Activated naive CD4-positive, alpha-beta T cell treated with anti-CD3 and anti-CD28 coated beads for 36 hours (primary cell): ENCODE results near the gene PHYH. TPM values are rescaled to one million over a fixed set of nuclear protein-coding genes. Genes with fewer than 3 reads are reported as not detected.
"Not testable (repeated sequence)": the region's sequence is repeated elsewhere in the genome, so short reads cannot be mapped to it uniquely, and the experiment has no call there.

Experiments
- CTCF ChIA-PET: fragments of 350-600 bp; sonication (Branson Sonifier 250); formaldehyde crosslinking; loops from one replicate; lab custom pipeline; 2021; ENCODE audit warnings: antibody characterized with exemption; lab: Charles Lee
- DNase-seq: peaks from one replicate; pipeline ENCODE4 v3.0.0-alpha.2; 2020
- H3K27ac Mint-ChIP-seq: one replicate; pipeline ENCODE4 v1.8.0; 2021; ENCODE audit warnings: mild to moderate bottlenecking, mixed read lengths
- H3K27me3 Mint-ChIP-seq: one replicate; pipeline ENCODE4 v1.8.0; 2021; ENCODE audit warnings: low read depth, mixed read lengths
- H3K36me3 Mint-ChIP-seq: one replicate; pipeline ENCODE4 v1.8.0; 2021; ENCODE audit warnings: low read depth, mixed read lengths
- H3K4me1 Mint-ChIP-seq: one replicate; pipeline ENCODE4 v1.8.0; 2021; ENCODE audit warnings: low read depth, mixed read lengths
- H3K4me3 Mint-ChIP-seq: one replicate; pipeline ENCODE4 v1.8.0; 2021; ENCODE audit warnings: mild to moderate bottlenecking, moderate library complexity, mixed read lengths
- H3K9me3 Mint-ChIP-seq: one replicate; pipeline ENCODE4 v1.8.0; 2021; ENCODE audit warnings: mixed read lengths
- intact Hi-C: fragments of 100-400 bp; cut with micrococcal nuclease; formaldehyde crosslinking; loops from one replicate; pipeline ENCODE4 v1.15.1; 2023
- total RNA-seq, 2 experiments: library from RNA; stranded (reverse); gene quantifications; one replicate each; pipeline ENCODE4 v1.2.3, GENCODE V29; 2021

PHYH gene
- total RNA-seq, 2 experiments from 2014 or later = 13.3 to 14.2 TPM

GRCh38 chr10:13291061-13291460 lies 8.8 kb downstream of the PHYH start:
- peaks cover 12% of the 10 kb centered on the region for H3K36me3 Mint-ChIP-seq
- no peaks in the 10 kb centered on the region for H3K9me3 Mint-ChIP-seq
- CTCF ChIA-PET = interaction anchor here (1.0 kb wide), 1 partner anchor 9 kb away, joined by 3 read pairs; the partner anchor contains the start of gene PHYH
- H3K27ac Mint-ChIP-seq = no peak overlapping the region
- no peaks in the 10 kb centered on the region for H3K27me3 Mint-ChIP-seq
- no peak for DNase-seq
- intact Hi-C loops = no loop called here
- no peaks in the 10 kb centered on the region for H3K4me1 Mint-ChIP-seq
- H3K4me3 Mint-ChIP-seq = no peak overlapping the region

DNA sequence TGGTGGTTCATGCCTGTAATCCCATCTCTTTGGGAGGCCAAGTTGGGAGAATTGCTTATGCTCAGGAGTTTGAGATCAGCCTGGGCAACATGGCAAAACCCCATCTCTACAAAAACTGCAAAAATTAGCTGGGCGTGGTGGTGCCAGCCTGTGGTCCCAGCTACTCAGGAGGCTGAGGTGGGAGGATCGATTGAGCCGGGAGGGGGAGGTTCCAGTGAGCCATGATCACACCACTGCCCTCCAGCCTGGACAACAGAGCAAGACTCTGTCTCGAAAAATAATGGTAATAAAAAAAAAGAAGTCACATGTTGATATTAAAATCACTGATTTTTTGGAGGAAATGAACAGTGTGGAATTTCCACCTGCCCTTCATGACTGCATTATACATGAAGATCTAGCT lies 15.8 kb downstream of the PHYH start:
- H3K36me3 Mint-ChIP-seq = peaks cover 14% of the 10 kb centered on the region
- H3K27ac Mint-ChIP-seq = no peak overlapping the region
- H3K9me3 Mint-ChIP-seq = no peaks in the 10 kb centered on the region
- H3K27me3 Mint-ChIP-seq = no peaks in the 10 kb centered on the region
- no peak for DNase-seq
- CTCF ChIA-PET = interaction anchor here (0.7 kb wide), 1 partner anchor 116 kb away, joined by 3 read pairs; no protein-coding TSS in a partner anchor
- intact Hi-C loops = no loop called here
- no peaks in the 10 kb centered on the region for H3K4me1 Mint-ChIP-seq
- H3K4me3 Mint-ChIP-seq = no peak overlapping the region

GRCh38 chr10:13282348-13282747 lies 17.5 kb downstream of the PHYH start:
- H3K4me3 Mint-ChIP-seq, H3K27ac Mint-ChIP-seq, H3K4me1 Mint-ChIP-seq, H3K36me3 Mint-ChIP-seq, H3K9me3 Mint-ChIP-seq, CTCF ChIA-PET, H3K27me3 Mint-ChIP-seq, DNase-seq, intact Hi-C loops: not testable (repeated sequence)

- CTCF ChIA-PET = interaction anchor here (0.6 to 0.7 kb wide), 2 partner anchors 425 to 677 kb away, joined by 5 to 6 read pairs; no protein-coding TSS in a partner anchor
- intact Hi-C loops = no loop called here
- no peaks in the 10 kb centered on the region for H3K4me1 Mint-ChIP-seq
- H3K4me3 Mint-ChIP-seq = no peak overlapping the region
- no peak for DNase-seq
- no peak overlapping the region for H3K27ac Mint-ChIP-seq
- no peaks in the 10 kb centered on the region for H3K27me3 Mint-ChIP-seq
- no peaks in the 10 kb centered on the region for H3K9me3 Mint-ChIP-seq
- H3K36me3 Mint-ChIP-seq = peaks cover 2% of the 10 kb centered on the region
Measured at GRCh38 chr10:13276749-13277365, 23.0 kb downstream of the PHYH start.

DNA sequence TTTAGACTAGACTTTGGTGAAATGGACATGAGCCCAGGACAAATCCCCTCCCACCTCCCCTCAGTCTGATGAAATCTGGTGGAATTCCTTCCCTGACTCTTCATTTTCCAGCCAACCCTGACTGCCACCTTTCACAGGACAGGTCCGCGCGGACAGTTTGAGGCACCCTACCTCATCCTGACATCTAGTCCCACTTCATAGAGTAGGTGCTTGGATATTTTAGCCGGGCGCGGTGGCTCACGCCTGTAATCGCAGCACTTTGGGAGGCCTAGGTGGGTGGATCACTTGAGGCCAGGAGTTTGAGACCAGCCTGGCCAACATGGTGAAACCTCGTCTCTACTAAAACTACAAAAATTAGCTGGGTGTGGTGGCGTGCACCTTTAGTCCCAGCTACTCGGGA lies 23.7 kb downstream of the PHYH start:
- H3K4me3 Mint-ChIP-seq, H3K36me3 Mint-ChIP-seq, intact Hi-C loops, H3K4me1 Mint-ChIP-seq, H3K9me3 Mint-ChIP-seq, DNase-seq, H3K27me3 Mint-ChIP-seq, H3K27ac Mint-ChIP-seq: not testable (repeated sequence)
- CTCF ChIA-PET = interaction anchor here (0.7 kb wide), 1 partner anchor 676 kb away, joined by 6 read pairs; no protein-coding TSS in a partner anchor

DNA sequence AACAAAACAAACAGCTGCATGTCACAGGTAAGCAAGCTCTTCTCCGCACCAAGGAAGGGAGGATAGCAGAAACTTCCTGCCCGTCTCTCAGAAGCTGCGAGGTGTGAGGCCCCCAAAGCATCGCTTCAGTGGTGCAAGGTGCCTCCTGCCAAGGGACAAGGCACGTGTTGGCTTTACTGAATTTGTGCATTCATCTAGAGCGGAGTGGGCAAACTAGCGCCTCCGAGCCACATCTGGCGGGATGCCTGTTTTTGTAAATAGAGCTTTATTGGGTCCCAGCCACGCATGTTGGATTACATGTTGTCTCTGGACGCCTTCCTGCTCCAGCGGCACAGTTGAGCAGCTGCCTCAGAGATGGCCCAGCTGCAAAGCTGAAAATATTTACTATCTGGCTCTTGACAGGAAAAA lies 27.7 kb downstream of the PHYH start:
- no peak for DNase-seq
- intact Hi-C loops = no loop called here
- CTCF ChIA-PET = interaction anchor here (0.9 to 1.7 kb wide), 2 partner anchors 31 to 265 kb away, joined by 4 to 5 read pairs; no protein-coding TSS in a partner anchor
- Mint-ChIP-seq H3K4me1 (peaks cover 4% of the 10 kb centered on the region), H3K36me3 (no peaks in the 10 kb centered on the region), H3K27me3 (no peaks in the 10 kb centered on the region), H3K4me3 (no peak overlapping the region), H3K9me3 (no peaks in the 10 kb centered on the region), H3K27ac (no peak overlapping the region)

DNA sequence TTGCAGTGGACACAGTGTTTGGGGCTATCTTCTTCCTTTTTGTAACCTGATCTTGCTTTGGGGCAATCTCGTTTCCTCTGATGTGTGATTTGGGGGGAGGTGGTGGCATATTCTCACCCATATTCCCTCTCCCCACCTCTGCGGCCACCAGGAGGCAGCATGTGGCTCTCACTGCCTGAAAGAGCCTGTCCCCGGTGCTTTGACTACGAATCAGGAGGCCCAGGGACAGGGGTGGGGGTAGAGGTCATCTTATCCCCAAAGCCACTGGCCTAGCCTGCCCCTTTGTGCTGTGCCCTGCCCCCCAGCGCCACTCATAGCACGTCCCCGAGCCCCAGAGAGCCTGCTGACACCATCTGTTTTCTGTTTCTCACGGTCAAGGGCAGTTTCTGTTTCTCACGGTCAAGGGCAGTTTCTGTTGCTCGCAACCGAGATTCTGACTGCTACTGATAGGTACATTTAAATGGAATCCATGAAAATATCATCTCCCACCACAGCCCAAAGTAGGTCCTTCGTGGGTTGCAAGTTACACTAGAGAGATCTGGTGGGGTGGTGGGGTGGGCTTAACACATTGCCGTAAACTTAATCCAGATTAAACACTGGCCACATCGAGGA lies 28.2 kb downstream of the PHYH start:
- peak; percentile 61 for DNase-seq
- Mint-ChIP-seq H3K4me3 (no peak overlapping the region), H3K4me1 (peaks cover 4% of the 10 kb centered on the region), H3K27me3 (no peaks in the 10 kb centered on the region), H3K36me3 (no peaks in the 10 kb centered on the region), H3K27ac (no peak overlapping the region), H3K9me3 (no peaks in the 10 kb centered on the region)
- intact Hi-C loops = loop anchor here (1.0 kb wide), 2 partner anchors 31 to 80 kb away; no protein-coding TSS in a partner anchor
- CTCF ChIA-PET = interaction anchor here (0.9 to 1.7 kb wide), 2 partner anchors 31 to 265 kb away, joined by 4 to 5 read pairs; no protein-coding TSS in a partner anchor

- Mint-ChIP-seq H3K27ac (no peak overlapping the region), H3K4me3 (no peak overlapping the region), H3K4me1 (peaks cover 4% of the 10 kb centered on the region), H3K27me3 (no peaks in the 10 kb centered on the region), H3K36me3 (no peaks in the 10 kb centered on the region), H3K9me3 (no peaks in the 10 kb centered on the region)
- CTCF ChIA-PET = no interaction called here
- DNase-seq = no peak
- intact Hi-C loops = loop anchor here (1.0 kb wide), 2 partner anchors 31 to 80 kb away; no protein-coding TSS in a partner anchor
Measured at GRCh38 chr10:13270877-13271551, 28.9 kb downstream of the PHYH start.

- no peaks in the 10 kb centered on the region for H3K9me3 Mint-ChIP-seq
- no peak overlapping the region for H3K27ac Mint-ChIP-seq
- intact Hi-C loops = no loop called here
- H3K4me3 Mint-ChIP-seq = no peak overlapping the region
- no peaks in the 10 kb centered on the region for H3K36me3 Mint-ChIP-seq
- H3K27me3 Mint-ChIP-seq = no peaks in the 10 kb centered on the region
- CTCF ChIA-PET = no interaction called here
- no peak for DNase-seq
- peaks cover 4% of the 10 kb centered on the region for H3K4me1 Mint-ChIP-seq
Measured at GRCh38 chr10:13268841-13269240, 31.0 kb downstream of the PHYH start.

- H3K4me1 Mint-ChIP-seq = peaks cover 4% of the 10 kb centered on the region
- no peak for DNase-seq
- H3K36me3 Mint-ChIP-seq = no peaks in the 10 kb centered on the region
- intact Hi-C loops = no loop called here
- CTCF ChIA-PET = interaction anchor here (0.6 kb wide), 1 partner anchor 197 kb away, joined by 3 read pairs; no protein-coding TSS in a partner anchor
- no peak overlapping the region for H3K4me3 Mint-ChIP-seq
- H3K9me3 Mint-ChIP-seq = no peaks in the 10 kb centered on the region
- H3K27ac Mint-ChIP-seq = no peak overlapping the region
- H3K27me3 Mint-ChIP-seq = no peaks in the 10 kb centered on the region
Measured at GRCh38 chr10:13268310-13268709, 31.6 kb downstream of the PHYH start.

DNA sequence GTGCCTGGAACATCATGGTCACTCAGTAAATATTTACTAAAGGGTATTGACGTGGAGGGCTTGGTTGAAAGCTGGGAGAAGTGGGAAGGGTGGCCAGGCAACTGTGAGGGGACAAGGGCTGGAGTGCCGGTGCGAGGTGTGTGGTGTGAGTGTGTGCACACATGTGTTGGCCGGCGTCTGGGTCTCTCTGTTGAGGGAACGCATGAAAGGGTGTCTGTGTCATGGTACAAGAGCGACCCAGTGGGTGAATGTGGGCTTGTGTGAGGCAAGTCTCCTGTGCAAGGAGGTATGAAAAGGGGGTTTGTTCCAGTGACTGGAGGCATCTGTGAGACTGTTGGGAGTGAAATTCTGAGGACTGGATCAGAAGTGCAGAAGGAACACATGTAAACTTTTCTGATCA lies 36.3 kb downstream of the PHYH start:
- H3K4me3 Mint-ChIP-seq = no peak overlapping the region
- H3K9me3 Mint-ChIP-seq = peaks cover 1% of the 10 kb centered on the region
- no peaks in the 10 kb centered on the region for H3K36me3 Mint-ChIP-seq
- intact Hi-C loops = no loop called here
- no peak for DNase-seq
- H3K27ac Mint-ChIP-seq = no peak overlapping the region
- no peaks in the 10 kb centered on the region for H3K27me3 Mint-ChIP-seq
- CTCF ChIA-PET = no interaction called here
- H3K4me1 Mint-ChIP-seq = no peaks in the 10 kb centered on the region

DNA sequence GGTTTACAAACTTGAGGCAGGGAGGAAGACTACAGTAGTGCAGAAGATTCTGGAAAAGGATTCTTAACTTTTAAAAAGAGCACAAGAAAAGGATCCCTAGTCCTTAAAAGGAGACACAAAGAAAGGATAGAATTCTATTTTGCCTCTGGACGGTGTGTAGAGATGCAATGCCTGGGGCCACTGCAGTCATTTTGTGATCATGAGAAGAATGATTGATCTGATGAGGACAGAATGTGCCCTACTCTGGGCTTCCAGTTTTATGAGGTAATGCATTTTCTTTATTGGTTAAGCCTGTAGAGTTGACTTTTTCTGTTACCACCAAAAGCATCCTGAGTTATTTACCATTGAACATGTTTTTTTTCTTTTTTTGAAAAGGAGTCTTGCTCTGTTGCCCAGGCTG lies 37.4 kb downstream of the PHYH start:
- Mint-ChIP-seq H3K4me3 (no peak overlapping the region), H3K36me3 (no peaks in the 10 kb centered on the region), H3K27ac (no peak overlapping the region), H3K27me3 (no peaks in the 10 kb centered on the region), H3K4me1 (peaks cover 4% of the 10 kb centered on the region), H3K9me3 (peaks cover 1% of the 10 kb centered on the region)
- intact Hi-C loops = no loop called here
- DNase-seq = no peak
- CTCF ChIA-PET = no interaction called here
